ENCODE data around the gene ARL10. TPM values are rescaled to one million over a fixed set of nuclear protein-coding genes. Genes with fewer than 3 reads are reported as not detected.

ARL10 gene
- total RNA-seq, 3 donors from 2014 or later = 2.1 to 12.2 (median 2.3) TPM

- no peak for TF ChIP-seq CTCF (IDR thresholded peaks at IDR 0.05)
- DNase-seq (no peak), ATAC-seq (no peak)
- Histone ChIP-seq H3K4me1 (ENCODE audit: low read depth) (peaks cover 11% of the 10 kb centered on the region), H3K4me3 (peak overlapping the region; percentile 30), H3K9me3 (no peaks in the 10 kb centered on the region), H3K36me3 (ENCODE audit: low read depth) (no peaks in the 10 kb centered on the region)
- intact Hi-C loops (cut with DNase I, micrococcal nuclease) = no loop called here
These were observed 429 bp upstream of the ARL10 start for GRCh38 chr5:176364765-176365350.

- no peak overlapping the region for H3K4me3 ChIP-seq
- no peak for DNase-seq
- intact Hi-C loops (cut with DNase I, micrococcal nuclease) = no loop called here
- peaks cover 4% of the 10 kb centered on the region for H3K4me1 ChIP-seq (ENCODE audit: low read depth)
- no peaks in the 10 kb centered on the region for H3K36me3 ChIP-seq (ENCODE audit: low read depth)
- no peak for TF ChIP-seq CTCF (IDR thresholded peaks at IDR 0.05)
- no peaks in the 10 kb centered on the region for H3K9me3 ChIP-seq
- no peak for ATAC-seq
These were observed 1.1 kb downstream of the ARL10 start for GRCh38 chr5:176366232-176366894.

DNA sequence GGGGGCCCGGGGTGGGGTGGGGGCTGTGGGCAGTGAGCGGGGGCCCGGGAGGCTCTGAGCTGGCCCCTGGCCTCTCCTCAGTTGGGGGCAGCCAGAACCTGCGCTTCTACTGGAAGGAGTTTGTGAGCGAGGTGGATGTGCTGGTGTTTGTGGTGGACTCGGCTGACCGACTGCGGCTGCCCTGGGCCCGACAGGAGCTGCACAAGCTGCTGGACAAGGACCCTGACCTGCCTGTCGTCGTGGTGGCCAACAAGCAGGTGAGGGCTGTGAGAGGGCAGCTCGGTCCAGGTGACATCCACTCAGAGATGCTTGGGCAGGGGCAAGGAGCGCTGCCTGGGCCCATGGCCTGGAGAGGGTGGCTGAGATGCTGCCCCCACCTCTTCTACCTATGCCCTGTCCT, 3.4 kb downstream of the ARL10 start:
- H3K4me1 ChIP-seq (ENCODE audit: low read depth) = peaks cover 4% of the 10 kb centered on the region
- no peaks in the 10 kb centered on the region for H3K9me3 ChIP-seq
- DNase-seq (no peak), ATAC-seq (no peak)
- no peaks in the 10 kb centered on the region for H3K36me3 ChIP-seq (ENCODE audit: low read depth)
- H3K4me3 ChIP-seq = no peak overlapping the region
- TF ChIP-seq CTCF (IDR thresholded peaks at IDR 0.05) = no peak
- intact Hi-C loops (cut with DNase I, micrococcal nuclease) = no loop called here

GRCh38 chr5:176369934-176370711, 4.8 kb downstream of the ARL10 start:
- intact Hi-C loops (cut with DNase I, micrococcal nuclease) = no loop called here
- TF ChIP-seq CTCF (IDR thresholded peaks at IDR 0.05) = no peak
- no peak for ATAC-seq
- no peaks in the 10 kb centered on the region for H3K9me3 ChIP-seq
- H3K4me1 ChIP-seq (ENCODE audit: low read depth) = no peaks in the 10 kb centered on the region
- no peaks in the 10 kb centered on the region for H3K36me3 ChIP-seq (ENCODE audit: low read depth)
- no peak overlapping the region for H3K4me3 ChIP-seq
- DNase-seq = no peak

DNA sequence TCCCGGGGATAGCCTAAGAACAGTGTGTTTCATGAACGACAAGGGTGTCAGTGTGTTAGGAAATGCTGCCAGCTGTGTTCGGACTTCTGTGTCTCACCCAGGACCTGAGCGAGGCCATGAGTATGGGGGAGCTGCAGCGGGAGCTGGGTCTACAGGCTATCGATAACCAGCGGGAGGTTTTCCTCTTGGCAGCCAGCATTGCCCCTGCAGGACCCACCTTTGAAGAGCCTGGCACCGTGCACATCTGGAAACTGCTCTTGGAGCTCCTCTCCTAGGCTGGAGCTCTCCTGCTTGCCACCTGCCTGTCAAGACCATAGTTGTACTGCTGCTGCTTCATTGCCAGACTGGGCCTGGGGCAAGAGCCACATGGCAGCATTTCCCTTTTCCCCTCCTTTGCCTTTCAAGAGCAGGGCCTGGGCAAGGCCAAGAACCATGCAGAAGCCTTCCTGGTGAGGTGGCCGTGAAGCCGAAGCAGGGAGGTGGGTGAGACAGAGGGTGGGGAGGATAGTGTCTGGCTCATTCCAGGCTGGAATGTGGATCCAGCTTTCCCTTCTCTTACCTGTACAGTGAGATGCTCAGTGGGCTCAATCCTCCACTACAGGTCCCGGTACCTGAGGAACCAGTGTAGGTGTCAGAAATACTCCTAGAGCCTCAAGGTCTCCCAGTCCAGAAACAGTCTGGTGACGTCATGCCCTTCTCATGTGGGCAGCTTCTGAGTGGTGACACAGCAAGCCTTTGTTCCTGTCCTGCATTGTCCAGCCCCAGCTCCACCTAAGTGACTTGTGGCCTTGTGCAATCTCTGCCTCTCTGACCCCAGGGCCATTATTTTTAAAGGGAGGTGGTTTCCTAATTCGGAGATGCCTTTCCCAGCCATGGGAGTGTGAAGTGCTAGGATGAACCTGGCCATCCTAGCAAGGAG, 6.6 kb downstream of the ARL10 start:
- DNase-seq = no peak
- Histone ChIP-seq H3K9me3 (no peaks in the 10 kb centered on the region), H3K36me3 (ENCODE audit: low read depth) (no peaks in the 10 kb centered on the region), H3K4me1 (ENCODE audit: low read depth) (no peaks in the 10 kb centered on the region), H3K4me3 (no peak overlapping the region)
- no peak for TF ChIP-seq CTCF (IDR thresholded peaks at IDR 0.05)
- intact Hi-C loops (cut with DNase I, micrococcal nuclease) = no loop called here
- ATAC-seq = no peak

Measured in mucosa of descending colon (tissue), 3 donors.